DMS114 treated with DMSO at 0.1 percent for 48 hours (cell line): ENCODE results near the gene TBC1D9B.

ENCODE experiments used
- DNase-seq: peaks from one replicate; lab custom pipeline; 2025; ENCODE audit not compliant: unreplicated experiment; lab: John Stamatoyannopoulos, UW

Gene TBC1D9B

DNA sequence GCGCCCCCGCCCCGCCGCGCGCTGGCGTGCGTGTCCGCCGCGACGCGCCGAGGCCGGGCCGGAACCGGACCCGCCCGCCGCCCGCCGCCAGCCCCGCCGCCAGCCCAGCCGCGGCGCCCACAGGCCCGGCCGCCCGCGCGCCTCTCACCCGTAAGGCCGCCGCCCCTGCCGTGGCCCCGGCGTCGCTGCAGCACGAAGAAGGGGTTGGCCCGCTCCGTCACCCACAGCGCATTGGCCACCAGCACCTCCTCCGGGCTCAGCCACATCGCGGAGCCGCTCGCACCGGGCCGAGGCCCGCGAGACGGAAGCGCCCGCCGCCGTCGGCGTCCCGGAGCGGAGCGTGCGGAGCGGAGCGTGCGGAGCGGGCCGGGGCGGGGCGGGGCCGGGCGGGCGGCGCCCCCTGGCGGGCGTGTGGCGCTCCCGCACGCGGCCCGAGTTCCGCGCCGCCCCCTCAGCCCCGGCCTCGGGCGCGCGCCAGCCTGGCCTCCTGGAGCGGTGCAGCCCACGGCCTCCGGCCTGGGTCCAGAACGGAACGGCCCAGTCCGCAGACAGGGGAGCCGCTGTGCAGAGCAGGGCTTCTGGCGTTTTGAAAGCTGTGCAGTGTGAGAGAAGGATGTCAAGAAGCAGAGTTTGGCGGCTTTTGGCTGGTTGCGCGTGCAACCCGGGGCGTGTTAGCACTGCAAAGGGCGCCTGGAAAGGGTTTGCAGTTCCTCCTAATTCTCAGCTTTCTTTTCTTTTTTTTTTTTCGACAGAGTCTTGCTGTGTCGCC, at the start of gene TBC1D9B:
TBC1D9B (minus strand) TSS at position 342 of the 769 bp plus-strand sequence; CDS start at position 266, 76 bp downstream.
- DNase-seq = peak; percentile 30

DNA sequence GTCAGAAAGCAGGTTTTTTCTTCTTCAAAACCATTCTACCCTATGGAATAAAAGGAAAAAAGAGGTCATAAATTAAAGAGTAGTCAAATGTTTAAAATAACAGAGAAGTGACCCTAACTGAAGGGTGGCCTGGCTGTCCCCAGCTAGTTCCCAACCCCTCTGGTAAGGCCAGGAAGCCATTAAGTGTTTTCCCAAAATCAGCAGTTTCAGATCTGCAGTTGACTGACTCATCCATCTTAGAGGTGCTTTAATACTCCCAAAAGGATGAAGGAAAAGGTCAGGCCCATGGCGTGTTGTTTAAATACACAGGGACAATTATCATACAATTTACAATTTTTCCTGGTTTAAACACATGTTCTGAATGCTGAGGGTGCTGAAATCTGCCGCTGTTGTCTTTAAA, 47.9 kb upstream of the TBC1D9B start:
- no peak for DNase-seq

DNA sequence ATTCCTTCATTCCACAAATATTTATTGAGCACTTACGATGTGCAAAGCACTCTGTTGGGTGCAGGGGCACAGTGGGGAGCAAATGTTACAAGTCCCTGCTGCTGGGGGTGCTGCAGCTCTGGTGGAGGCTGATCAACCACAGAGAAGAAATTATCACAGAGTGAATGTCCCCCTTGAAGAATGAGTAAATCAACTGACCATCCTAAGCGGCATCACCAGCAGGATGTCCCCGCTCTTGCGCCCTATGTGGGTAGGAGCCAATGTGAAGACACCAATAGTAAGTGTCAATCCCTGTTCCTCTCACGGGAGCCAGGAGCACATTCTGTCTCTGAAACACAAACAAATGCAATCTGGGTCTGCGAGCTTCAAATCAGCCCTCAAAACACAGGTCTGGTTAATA, 47.4 kb upstream of the TBC1D9B start:
- DNase-seq = no peak

DNA sequence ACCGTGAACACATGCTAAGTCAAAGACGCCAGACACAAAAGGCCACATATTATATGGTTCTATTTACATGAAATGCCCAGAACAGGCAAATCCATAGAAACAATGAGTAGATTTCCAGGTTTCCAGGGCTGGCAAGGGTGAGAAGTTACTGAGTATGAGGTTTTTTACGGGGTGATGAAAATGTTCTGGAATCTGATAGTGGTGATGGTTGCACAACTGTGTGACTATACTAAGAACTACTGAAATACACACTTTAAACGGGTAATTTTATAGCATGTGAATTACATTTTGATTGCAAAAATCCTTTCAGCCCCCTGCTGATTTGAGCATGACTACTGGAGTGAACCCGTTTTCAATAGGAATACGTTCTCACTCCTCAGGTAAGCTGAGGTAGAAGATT, 46.7 kb upstream of the TBC1D9B start:
- DNase-seq = no peak

DNA sequence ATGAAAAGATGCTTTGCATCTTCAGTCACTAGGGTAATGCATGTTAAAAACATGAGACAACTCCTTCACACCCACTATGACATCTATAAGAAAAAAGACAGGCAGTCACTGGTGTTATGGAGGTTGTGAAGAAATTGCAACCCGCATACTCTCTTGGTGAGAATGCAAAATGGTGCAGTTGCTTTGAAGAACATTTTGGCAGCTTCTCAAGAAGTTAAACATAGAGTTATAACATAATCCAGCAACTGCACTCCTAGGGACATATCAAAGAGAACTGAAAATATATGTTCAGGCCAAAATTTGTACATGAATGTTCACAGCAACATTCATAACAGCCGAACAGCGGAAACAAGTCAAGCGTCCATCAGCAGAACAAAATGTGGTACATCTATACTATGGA, 46.3 kb upstream of the TBC1D9B start:
- no peak for DNase-seq

DNA sequence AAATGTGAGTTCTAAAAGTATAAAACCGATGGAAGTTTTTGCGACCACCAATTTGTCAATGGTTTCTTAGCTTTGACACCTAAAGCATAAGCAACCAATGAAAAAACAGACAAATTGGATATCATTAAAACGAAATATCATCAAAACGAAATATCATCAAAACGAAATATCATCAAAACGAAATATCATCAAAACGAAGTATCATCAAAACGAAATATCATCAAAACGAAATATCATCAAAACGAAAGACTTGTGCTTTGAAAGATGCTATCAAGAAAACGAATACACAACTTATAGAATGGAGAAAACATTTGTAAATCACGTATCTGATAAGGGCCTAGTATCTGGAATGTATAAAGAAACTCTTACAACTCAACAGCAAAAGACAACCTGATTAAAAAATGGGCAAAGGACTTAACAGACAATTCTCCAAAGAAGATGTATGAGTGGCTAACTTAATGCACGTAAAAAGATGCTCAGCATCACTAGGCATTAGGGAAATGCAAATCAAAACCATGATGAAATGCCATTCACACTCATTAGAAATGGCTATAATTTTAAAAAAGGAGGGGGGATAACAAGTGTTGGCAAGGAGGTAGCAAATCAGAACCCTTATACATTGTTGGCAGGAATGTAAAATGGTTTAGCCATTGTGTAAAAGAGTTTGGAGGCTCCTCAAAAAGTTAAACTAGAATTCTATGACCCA, 29.4 kb upstream of the TBC1D9B start:
- DNase-seq = no peak

DNA sequence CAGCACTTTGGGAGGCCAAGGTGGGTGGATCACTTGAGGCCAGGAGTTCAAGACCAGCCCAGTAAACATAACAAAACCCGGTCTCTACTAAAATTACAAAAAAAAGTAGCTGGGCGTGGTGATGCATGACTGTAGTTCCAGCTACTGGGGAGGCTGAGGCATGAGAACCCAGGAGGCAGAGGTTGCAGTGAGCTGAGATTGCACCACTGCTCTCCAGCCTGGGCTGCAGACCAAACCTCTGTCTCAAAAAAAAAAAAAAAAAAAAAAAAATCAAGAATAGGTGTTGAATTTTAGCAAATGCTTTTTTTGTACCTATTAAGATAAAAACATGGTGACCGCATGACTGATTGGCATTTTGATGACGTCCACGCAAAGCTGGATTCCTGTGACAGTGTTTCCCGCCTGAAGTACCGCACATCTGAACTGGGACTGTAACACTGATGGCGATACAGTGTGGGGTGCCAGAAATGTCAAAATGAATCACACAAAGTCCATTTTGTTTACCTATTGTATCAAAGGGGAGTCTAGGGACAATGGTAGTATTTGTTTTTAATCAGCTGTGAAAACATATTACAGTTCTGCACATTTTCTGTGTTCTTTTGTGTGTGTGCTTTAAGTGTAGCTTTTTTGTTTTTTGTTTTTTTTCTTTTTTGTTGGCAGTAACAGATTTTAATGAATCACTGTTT, 23.2 kb upstream of the TBC1D9B start:
- DNase-seq = no peak

DNA sequence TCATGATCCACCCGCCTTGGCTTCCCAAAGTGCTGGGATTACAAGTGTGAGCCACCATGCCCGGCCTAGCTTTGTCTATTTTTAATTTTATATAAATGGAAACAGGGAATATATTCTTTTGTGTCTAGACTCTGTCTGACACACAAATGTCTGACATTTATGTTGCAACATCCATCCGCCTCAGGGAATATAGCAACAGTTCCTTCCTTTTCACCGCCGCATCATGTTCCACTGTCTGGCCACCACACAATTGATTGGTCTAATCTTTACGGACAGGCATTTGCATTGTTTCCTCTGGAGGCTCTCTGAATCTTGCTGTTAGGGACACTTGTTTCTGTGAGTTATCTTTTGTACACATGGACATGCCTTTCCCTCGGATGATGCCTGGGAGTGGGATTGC, 20.1 kb upstream of the TBC1D9B start:
- DNase-seq = no peak

DNA sequence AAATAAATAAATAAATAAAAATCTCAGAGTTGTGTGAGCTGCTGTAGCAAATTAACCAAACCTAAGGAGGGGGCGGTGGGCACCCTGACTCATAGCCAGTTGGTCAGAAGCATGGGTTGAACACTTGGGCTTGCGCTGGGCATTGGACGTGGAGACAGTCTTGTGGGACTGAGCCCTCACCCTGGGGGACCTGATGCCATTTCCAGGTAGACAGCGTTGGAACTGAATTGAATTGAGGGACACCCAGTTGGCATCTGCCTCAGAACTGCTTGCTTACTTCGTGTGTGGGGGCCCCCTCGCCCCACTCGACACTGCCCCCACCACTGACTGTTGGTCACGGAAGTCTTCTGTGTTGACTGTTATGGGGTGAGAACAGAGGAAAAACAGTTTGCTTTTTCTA, 19.0 kb upstream of the TBC1D9B start:
- no peak for DNase-seq

DNA sequence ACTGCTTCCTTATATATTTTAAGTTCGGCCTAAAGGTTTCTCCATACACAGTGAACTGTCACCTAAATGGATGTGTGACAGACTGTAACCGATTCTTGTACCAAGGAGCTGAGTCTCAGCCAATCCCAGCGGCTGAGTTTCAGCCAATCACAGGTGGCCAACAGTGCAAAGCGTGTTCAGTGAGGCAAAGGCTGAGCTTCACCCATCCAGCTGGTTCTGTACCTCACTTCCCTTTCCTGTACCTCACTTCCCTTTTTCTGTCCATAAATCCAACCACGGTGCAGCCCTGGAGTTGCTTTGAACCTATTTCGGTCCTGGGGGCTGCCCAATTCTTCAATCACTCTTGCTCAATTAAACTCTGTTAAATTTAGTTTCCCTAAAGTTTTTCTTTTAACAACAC, 15.7 kb upstream of the TBC1D9B start:
- DNase-seq = no peak

DNA sequence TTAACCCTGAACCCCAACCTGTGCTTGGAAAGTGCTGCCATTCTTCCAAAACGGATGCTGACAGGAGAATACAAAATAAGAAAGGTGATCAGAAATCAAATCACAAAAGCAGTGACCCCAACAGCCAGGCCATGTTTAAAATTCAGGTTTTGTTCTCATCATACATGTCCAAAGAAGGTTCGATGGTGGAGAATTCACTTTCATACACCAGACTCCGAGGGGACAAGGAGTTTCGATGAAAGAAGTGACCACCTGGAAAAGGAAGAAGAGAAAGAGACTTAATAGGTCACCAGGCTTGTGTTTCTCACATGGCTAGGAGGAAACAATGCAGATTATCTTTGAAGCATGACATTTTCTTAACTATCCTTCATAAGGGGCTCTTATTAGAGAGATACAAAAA, 12.5 kb upstream of the TBC1D9B start:
- no peak for DNase-seq

DNA sequence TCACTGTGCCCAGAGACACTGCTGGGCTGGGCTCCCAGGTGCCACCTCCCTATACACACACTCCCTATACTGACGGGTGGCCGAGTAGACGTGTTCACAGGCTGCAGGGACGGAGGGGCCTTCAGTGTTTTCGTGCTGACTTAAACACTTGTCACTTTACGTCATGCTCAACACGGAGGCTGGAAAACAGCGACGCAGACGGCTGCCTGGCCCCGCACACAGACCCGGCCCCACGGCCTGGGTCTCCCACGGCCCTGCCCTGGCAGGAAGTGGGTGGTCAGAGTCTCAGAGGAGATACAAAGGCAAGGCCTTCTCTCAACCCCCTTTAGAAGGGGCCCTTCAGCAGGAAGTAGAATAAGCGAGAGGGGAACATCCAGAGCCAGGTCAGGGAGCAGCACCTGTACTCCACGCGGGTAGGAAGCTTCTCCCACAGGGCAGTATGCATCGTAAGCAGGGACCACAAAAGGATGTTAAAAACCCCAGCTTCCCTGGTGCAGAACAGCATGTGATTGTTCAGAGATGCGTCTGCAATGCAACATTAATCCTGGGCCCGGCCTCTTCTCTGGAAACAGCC, 11.9 kb upstream of the TBC1D9B start:
- no peak for DNase-seq

DNA sequence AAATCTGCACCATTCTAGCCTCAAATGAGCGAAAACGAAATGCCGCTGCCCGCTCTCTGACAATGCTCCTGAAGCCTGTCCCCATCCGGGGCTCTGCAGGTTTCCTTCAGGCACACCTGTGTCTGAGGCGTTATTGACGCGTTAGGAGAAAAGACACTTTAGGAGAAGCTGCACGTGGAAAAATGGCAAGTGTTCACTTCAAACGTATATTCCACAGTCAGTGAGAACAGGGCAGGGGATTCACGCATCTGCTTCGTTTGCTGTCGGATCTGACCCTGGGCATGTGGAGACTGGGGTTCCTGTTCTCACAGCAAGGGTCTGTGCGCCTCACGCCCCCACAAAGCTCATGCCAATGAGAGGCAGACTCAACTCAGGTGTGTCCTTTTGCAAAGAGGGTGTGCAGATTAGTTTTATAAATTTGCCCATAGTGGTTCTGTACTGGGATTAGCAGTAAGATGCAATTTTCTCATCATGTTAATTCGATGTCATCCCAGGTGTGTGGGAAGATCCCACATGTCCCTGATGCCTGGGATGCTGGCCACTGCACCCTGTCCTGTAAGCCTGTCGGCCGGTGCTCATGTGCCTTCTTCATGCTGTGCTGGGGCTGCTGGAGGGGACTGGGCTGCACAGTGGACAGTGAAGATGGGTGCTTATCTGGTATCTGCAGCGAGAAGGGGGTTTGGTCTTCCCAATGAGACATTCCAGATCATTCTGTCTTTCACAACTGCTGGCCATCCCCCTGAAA, 11.2 kb upstream of the TBC1D9B start:
- no peak for DNase-seq

DNA sequence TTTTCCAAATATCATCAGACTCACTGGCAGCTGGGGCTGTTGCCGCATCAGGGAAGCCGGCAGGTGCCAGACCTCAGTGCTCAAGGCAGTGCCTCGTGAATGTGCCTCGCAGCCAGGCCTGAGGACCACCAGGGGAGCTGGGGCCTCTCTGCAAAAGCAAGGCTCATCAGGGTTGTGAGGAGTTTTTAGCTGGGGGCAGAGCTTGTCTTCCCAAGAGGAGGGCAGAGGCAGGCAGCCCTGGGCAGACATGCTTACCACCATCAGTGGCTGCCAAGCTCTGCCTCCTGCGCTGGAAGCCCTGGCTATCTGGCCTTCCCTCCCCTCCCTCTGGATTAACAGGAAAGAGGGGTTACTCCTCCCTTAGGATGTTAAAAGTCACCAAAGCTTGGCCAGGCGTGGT, 8.8 kb upstream of the TBC1D9B start:
- DNase-seq = no peak

DNA sequence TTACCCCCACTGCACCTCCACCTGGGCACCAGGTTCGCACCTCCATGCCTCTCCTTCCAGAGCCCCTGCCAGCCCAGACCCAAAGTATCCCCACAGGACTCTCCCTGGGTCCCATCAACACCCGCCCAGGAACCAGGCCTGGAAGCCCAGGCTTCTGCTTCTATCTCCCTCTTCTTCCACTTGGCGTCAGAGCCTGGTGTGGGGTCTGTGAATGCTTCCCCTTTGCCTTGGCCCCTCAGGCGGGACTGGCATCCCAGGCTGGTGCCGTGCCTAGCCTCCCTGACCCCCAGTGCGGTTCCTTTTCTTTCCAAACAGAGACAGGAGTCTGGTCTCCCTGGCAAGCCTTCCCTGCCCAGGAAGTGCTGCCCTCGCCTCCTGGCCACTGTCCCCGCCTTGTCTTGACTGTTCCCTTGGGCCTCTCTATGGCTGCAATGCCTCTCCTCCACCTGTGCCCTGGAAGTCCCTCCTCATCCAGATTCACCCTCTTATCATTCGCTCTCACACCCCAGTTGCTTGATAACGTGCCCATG, 7.8 kb upstream of the TBC1D9B start:
- DNase-seq = no peak

DNA sequence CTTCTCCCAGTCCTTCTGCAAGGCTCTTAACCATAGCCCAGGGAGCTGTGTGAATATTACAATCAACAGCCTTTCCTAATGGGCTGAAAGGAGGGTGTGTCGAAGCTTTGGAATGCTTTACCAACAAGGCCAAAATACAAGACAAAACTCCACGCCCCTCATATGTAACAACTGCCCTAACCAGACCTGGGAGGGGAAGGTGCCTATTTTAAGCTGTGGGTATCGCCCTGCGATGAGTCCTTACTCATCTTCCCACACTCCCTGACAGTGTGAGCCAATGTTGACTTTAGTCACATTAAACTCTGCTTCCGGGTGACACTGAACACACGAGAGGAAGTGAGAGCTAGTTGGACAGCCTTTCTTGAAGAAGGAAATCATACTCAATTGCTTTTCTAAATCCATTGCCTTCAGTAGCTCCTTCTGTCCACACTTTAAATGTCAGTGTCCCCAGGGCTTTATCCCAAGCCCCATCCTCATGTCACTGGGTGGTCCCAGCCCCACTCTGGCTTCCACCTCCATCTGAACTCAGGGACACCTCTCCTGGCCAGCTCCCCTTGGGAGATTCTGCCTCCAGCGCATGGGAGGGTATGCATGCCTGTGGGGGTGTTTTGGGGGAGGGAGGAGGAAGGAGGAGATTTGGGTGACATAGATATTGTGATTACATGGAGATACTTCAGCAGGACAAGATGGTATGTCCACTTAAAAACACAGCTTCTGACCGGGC, 6.5 kb upstream of the TBC1D9B start:
- DNase-seq = no peak

DNA sequence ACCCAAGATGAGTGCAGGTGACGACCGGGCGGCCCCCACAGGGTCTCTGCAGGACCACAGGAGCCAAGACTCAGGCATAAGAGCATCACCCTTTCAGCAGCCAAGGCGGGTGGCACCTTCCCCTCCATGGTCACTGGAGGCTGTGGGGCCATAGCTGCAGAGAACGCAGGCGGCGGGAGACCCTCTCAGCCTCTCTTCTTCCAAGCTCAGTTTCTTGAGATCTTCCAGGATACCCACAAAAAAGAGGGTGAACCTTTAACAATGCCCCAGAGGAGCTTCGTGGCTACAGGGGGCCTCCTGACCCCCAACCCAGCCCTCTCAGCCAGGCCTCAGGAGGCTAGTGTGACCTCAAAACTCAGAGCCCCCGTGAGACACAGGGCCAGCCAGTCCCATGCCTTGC, 5.8 kb upstream of the TBC1D9B start:
- no peak for DNase-seq

DNA sequence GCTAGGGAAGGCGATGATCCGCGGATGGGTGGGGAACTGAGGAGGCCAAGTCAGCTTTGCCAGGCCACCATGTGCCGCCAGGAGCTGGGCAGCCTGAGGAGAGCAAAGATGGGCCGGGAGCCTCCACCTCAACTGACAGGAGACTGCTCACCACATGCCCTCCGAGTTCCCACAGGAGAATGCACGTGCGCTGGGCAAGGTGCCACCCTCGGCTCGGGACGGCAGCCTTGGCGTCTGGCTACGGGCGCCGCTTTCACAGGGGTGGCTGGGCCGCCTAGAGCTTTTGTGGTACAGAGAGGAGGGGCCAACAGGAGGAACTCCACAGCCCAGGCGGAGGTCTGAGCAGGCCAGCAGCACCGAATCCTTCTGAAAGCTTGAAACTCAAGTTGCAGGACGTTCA, 5.3 kb upstream of the TBC1D9B start:
- no peak for DNase-seq

DNA sequence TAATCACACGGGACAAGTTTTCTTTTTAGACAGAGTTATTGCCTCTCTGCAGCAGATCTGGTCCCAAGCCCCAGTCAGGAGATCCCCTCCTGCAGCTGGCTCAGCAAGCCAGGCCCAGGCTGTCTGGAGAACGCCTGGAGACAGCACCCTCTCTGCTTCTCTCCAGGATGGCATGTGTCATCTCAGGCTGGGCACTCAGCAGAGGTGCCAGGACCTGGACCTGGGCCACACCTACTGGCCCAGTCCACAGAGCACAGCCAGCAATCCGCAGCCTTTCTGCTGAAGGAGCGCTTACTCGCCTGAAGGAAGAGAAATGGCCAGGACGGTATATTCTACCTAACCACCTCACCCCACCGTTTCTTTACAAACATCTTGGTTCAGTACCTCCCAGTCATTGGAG, 4.7 kb upstream of the TBC1D9B start:
- no peak for DNase-seq

DNA sequence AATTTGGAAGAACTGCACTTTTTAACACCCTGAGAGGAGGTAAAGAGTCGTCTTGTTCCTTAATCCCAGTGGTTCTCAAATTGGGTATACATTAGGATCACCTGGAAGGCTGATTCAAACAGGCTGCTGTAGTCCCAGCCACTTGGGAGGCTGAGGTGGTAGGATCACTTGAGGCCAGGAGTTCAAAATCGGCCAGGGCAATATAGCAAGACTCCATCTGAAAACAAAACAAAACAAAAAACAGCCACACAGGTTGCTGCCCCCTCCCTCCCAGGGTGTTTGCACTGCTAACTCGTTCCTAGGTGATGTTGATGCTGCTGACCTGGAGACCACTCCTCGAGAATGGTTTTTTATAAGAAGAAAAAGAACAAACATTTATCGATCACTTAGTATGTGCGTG, 1.5 kb upstream of the TBC1D9B start:
- DNase-seq = no peak
